Esophagus (tissue), 2 donors: Measurements from ENCODE around the gene WDR46. TPM values are rescaled to one million over a fixed set of nuclear protein-coding genes. Genes with fewer than 3 reads are reported as not detected.

Experiments used
- H3K27ac ChIP-seq, 2 donors: one replicate each; pipeline ENCODE4 v1.5.1; 2013; ENCODE audit warnings: low read depth in 2 of 2, mild to moderate bottlenecking in 2 of 2, inconsistent platforms in 1 of 2, low read length in 1 of 2, moderate library complexity in 1 of 2
- H3K27me3 ChIP-seq, 2 donors: one replicate each; pipeline ENCODE4 v1.6.1; 2013; ENCODE audit warnings: low read length in 2 of 2, control low read depth in 1 of 2, mild to moderate bottlenecking in 1 of 2; ENCODE audit not compliant: insufficient read depth in 2 of 2, control insufficient read depth in 1 of 2
- H3K36me3 ChIP-seq, 2 donors: one replicate each; pipeline ENCODE4 v1.6.1; 2013; ENCODE audit warnings: low read length in 1 of 2; ENCODE audit not compliant: control insufficient read depth in 2 of 2, insufficient read depth in 2 of 2
- H3K4me1 ChIP-seq, 2 donors: one replicate each; pipeline ENCODE4 v1.6.1; 2013; ENCODE audit warnings: low read length in 1 of 2; ENCODE audit not compliant: control insufficient read depth in 2 of 2, insufficient read depth in 2 of 2
- H3K4me3 ChIP-seq, 2 donors: one replicate each; pipeline ENCODE4 v1.5.1; 2013; ENCODE audit warnings: low read length in 2 of 2, mild to moderate bottlenecking in 2 of 2, low read depth in 1 of 2, moderate library complexity in 1 of 2
- H3K9me3 ChIP-seq, 2 donors: one replicate each; pipeline ENCODE4 v1.6.1; 2013; ENCODE audit warnings: mild to moderate bottlenecking in 2 of 2, low read depth in 1 of 2, low read length in 1 of 2, moderate library complexity in 1 of 2; ENCODE audit not compliant: control insufficient read depth in 2 of 2, insufficient read depth in 1 of 2
- WGBS, 2 donors: extraction: QIAGEN DNeasy Blood & Tissue Kit; methylation state at CpG; one replicate each; pipeline ENCODE4 v1.1.7; 2013; 5-methylcytosine and 5-hydroxymethylcytosine counted together
- polyA plus RNA-seq, 2 donors: library from polyadenylated mRNA; stranded (reverse); fragments of 200-250 nt; gene quantifications; one replicate each; pipeline ENCODE4 v1.2.3, GENCODE V29; 2013
- donor health status: healthy with polysubstance abuse.
- donor health status: Bipolar disorder and iron deficiency.

WDR46 gene, protein sequence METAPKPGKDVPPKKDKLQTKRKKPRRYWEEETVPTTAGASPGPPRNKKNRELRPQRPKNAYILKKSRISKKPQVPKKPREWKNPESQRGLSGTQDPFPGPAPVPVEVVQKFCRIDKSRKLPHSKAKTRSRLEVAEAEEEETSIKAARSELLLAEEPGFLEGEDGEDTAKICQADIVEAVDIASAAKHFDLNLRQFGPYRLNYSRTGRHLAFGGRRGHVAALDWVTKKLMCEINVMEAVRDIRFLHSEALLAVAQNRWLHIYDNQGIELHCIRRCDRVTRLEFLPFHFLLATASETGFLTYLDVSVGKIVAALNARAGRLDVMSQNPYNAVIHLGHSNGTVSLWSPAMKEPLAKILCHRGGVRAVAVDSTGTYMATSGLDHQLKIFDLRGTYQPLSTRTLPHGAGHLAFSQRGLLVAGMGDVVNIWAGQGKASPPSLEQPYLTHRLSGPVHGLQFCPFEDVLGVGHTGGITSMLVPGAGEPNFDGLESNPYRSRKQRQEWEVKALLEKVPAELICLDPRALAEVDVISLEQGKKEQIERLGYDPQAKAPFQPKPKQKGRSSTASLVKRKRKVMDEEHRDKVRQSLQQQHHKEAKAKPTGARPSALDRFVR
- polyA plus RNA-seq, result 10 to 100 TPM; 38.6 to 44.5 TPM

GRCh38 chr6:33288921-33289783 is at the start of gene WDR46, which contains the start of gene PFDN6:
Gene WDR46 (minus strand): TSS chr6:33289239. CDS start chr6:33289170, 69 bp downstream.
Gene PFDN6 (plus strand): TSS chr6:33289601. CDS start chr6:33289857, 256 bp downstream.
- peak within 1 kb of the TSS; percentile 74 to 92 for H3K4me3 ChIP-seq
- WGBS, 2 donors, result 0% methylated on average over 43 of the region's 43 CpGs
- H3K27me3 ChIP-seq, result no peaks in the 10 kb centered on the region
- H3K9me3 ChIP-seq, result no peaks in the 10 kb centered on the region
- peaks cover 17 to 29% of the 10 kb centered on the region in 2 donors for H3K36me3 ChIP-seq
- peak within 1 kb of the TSS; percentile 79 to 83 for H3K27ac ChIP-seq
- peaks cover 3 to 13% of the 10 kb centered on the region in 2 donors for H3K4me1 ChIP-seq

- Histone ChIP-seq H3K36me3 (no peaks in the 10 kb centered on the region), H3K4me1 (no peaks in the 10 kb centered on the region), H3K27me3 (no peaks in the 10 kb centered on the region), H3K27ac (no peak overlapping the region), H3K4me3 (no peak overlapping the region), H3K9me3 (no peaks in the 10 kb centered on the region)
- 85 to 88% methylated on average over 3 of the region's 3 CpGs for WGBS, 2 donors
Observed at GRCh38 chr6:33336495-33336894, 47.5 kb upstream of the WDR46 start.

- H3K4me1 ChIP-seq, result no peaks in the 10 kb centered on the region
- no peaks in the 10 kb centered on the region for H3K27me3 ChIP-seq
- no peaks in the 10 kb centered on the region for H3K36me3 ChIP-seq
- H3K27ac ChIP-seq, result no peak overlapping the region
- WGBS, 2 donors, result 78 to 80% methylated on average over 4 of the region's 4 CpGs
- no peak overlapping the region for H3K4me3 ChIP-seq
- no peaks in the 10 kb centered on the region for H3K9me3 ChIP-seq
Observed at GRCh38 chr6:33335916-33336315, 46.9 kb upstream of the WDR46 start.

DNA sequence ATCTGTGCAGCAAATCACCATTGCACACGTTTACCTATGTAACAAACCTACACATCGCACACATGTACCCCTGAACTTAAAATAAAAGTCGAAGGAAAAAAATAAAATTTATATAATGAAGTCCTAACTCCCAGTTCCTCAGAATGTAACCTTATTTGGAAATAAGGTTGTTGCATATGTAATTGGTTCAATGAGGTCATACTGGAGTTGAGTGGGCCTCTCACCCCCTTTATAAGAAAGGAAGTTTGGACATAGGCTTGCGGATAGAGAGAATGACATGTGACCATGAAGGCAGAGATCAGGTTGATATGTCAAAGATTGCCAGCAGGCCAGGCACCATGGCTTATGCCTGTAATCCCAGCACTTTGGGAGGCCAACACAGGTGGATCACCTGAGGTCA is 44.6 kb upstream of the WDR46 start:
- no peak overlapping the region for H3K27ac ChIP-seq
- H3K36me3 ChIP-seq, result no peaks in the 10 kb centered on the region
- 92 to 97% methylated on average over 4 of the region's 4 CpGs for WGBS, 2 donors
- no peaks in the 10 kb centered on the region for H3K27me3 ChIP-seq
- H3K4me1 ChIP-seq, result peaks cover 0 to 2% of the 10 kb centered on the region in 2 donors
- H3K4me3 ChIP-seq, result no peak overlapping the region
- H3K9me3 ChIP-seq, result no peaks in the 10 kb centered on the region

GRCh38 chr6:33330736-33331135 is 41.7 kb upstream of the WDR46 start:
- peaks cover 0 to 2% of the 10 kb centered on the region in 2 donors for H3K4me1 ChIP-seq

DNA sequence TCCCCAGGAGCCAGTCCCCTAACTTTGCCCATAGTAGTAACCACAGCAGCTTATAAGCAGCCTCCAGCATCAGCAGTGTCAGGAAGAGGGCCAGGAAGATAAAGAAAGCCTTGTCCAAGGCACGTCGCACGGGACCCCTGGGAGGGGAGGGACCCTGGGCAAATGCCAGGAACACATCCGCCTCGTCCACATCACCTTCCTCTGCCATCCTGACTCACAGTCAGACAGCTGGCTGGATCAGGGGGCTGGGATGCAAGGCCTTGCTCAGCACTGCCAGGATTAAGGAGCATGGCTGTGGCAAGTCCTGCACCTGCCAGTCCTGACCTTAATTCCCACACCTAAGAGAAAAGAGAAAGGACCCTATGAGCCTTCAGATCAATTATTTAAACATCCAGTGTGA is 40.0 kb upstream of the WDR46 start:
- Histone ChIP-seq H3K27me3 (no peaks in the 10 kb centered on the region), H3K36me3 (no peaks in the 10 kb centered on the region), H3K27ac (no peak overlapping the region), H3K4me3 (no peak overlapping the region), H3K9me3 (no peaks in the 10 kb centered on the region), H3K4me1 (peaks cover 0 to 2% of the 10 kb centered on the region in 2 donors)
- 44 to 45% methylated on average over 5 of the region's 5 CpGs for WGBS, 2 donors

More at GRCh38 chr6:33330736-33331135, 41.7 kb upstream of the WDR46 start:
- no peak overlapping the region for H3K27ac ChIP-seq
- no peaks in the 10 kb centered on the region for H3K9me3 ChIP-seq
- no peaks in the 10 kb centered on the region for H3K36me3 ChIP-seq
- WGBS, 2 donors, result 81 to 88% methylated on average over 10 of the region's 10 CpGs
- H3K27me3 ChIP-seq, result no peaks in the 10 kb centered on the region
- H3K4me3 ChIP-seq, result no peak overlapping the region

DNA sequence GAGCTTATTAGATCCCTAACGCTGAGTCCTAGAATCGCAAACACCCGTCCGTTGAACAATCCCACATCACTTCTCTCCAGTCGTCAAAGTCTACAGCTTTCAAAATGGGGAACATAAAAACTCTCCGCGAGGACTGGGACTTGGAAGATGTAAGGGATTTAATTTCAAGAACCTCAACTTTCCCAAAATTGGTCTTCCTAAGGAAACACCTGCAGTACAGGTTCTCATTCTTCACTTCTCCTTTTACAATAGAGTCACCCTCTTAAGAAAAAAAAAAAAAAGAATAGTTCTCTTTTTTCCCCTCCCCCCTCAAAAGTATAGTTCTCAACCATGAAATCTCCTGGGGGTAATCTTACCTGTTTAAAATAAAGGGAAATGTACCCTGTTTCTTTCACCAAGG is 35.1 kb upstream of the WDR46 start:
- peak overlapping the region in 1 of 2 donors; percentile 89 for H3K27ac ChIP-seq
- H3K4me3 ChIP-seq, result peak overlapping the region in 1 of 2 donors; percentile 92
- WGBS, 2 donors, result 23% methylated on average over 7 of the region's 7 CpGs
- H3K9me3 ChIP-seq, result no peaks in the 10 kb centered on the region
- no peaks in the 10 kb centered on the region for H3K27me3 ChIP-seq
- H3K36me3 ChIP-seq, result peaks cover 15 to 17% of the 10 kb centered on the region in 2 donors
- peaks cover 5 to 18% of the 10 kb centered on the region in 2 donors for H3K4me1 ChIP-seq

DNA sequence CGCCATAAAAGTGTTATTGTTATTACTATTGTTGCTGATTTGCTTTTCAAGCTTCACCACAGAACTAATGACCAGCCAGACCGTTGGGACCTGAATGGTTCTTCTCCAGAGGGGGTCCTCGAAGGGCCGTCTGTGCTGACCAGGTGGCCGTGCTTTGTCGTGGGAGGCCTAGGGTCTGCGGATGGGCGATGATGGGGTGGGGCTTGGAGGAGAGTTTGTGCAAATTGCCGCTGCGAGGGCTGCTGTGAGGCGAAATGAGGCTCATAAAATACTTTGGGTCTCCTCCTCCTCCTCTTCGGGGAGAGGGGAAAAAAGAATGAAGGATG is 34.5 kb upstream of the WDR46 start:
- 3% methylated on average over 12 of the region's 12 CpGs for WGBS, 2 donors
- no peaks in the 10 kb centered on the region for H3K27me3 ChIP-seq
- H3K9me3 ChIP-seq, result no peaks in the 10 kb centered on the region
- H3K36me3 ChIP-seq, result peaks cover 18 to 22% of the 10 kb centered on the region in 2 donors
- H3K4me1 ChIP-seq, result peaks cover 2 to 18% of the 10 kb centered on the region in 2 donors
- H3K27ac ChIP-seq, result peak overlapping the region; percentile 89 to 94
- peak overlapping the region; percentile 58 to 92 for H3K4me3 ChIP-seq

GRCh38 chr6:33321227-33321626 is 32.2 kb upstream of the WDR46 start:
- 73 to 80% methylated on average over 9 of the region's 9 CpGs for WGBS, 2 donors
- no peak overlapping the region for H3K27ac ChIP-seq
- H3K36me3 ChIP-seq, result peaks cover 18 to 24% of the 10 kb centered on the region in 2 donors
- H3K4me1 ChIP-seq, result peaks cover 2 to 18% of the 10 kb centered on the region in 2 donors
- no peaks in the 10 kb centered on the region for H3K9me3 ChIP-seq
- H3K27me3 ChIP-seq, result no peaks in the 10 kb centered on the region
- peak overlapping the region in 1 of 2 donors; percentile 92 for H3K4me3 ChIP-seq
